Mesendoderm (in vitro differentiated cells): ENCODE results near the gene ARHGEF17.

Experiments
- DNase-seq: peaks from one replicate; pipeline ENCODE4 v3.0.0; 2013
- H2AK5ac ChIP-seq: 2 replicates; pipeline ENCODE4 v1.6.1; 2013; ENCODE audit warnings: low read length, inconsistent platforms
- H2BK120ac ChIP-seq: 2 replicates; pipeline ENCODE4 v1.6.1; 2013; ENCODE audit warnings: low read depth, mild to moderate bottlenecking, low read length, moderate library complexity, mixed read lengths
- H2BK15ac ChIP-seq: replicated peaks from 2 replicates; pipeline ENCODE4 v1.6.1; 2013; ENCODE audit warnings: low read depth, mild to moderate bottlenecking, moderate library complexity
- H2BK5ac ChIP-seq: 2 replicates; pipeline ENCODE4 v1.6.1; 2013; ENCODE audit warnings: low read length, inconsistent platforms
- H3K18ac ChIP-seq: 2 replicates; pipeline ENCODE4 v1.6.1; 2013; ENCODE audit warnings: mild to moderate bottlenecking, low read length, mixed read lengths
- H3K23ac ChIP-seq: one replicate; pipeline ENCODE4 v1.6.1; 2013; ENCODE audit warnings: low read length
- H3K27ac ChIP-seq: 2 replicates; pipeline ENCODE4 v1.5.1; 2013; ENCODE audit warnings: low read depth, mild to moderate bottlenecking, inconsistent platforms, low read length, moderate library complexity
- H3K27me3 ChIP-seq: 2 replicates; pipeline ENCODE4 v1.6.1; 2013; ENCODE audit warnings: low read length, control low read depth, mild to moderate bottlenecking, inconsistent platforms; ENCODE audit not compliant: insufficient read depth, poor library complexity
- H3K36me3 ChIP-seq: 2 replicates; pipeline ENCODE4 v1.6.1; 2013; ENCODE audit warnings: low read length, inconsistent platforms; ENCODE audit not compliant: control insufficient read depth, insufficient read depth
- H3K4ac ChIP-seq: one replicate; pipeline ENCODE4 v1.6.1; 2013; ENCODE audit warnings: low read depth, mild to moderate bottlenecking, low read length, moderate library complexity
- H3K4me1 ChIP-seq: 2 replicates; pipeline ENCODE4 v1.6.1; 2013; ENCODE audit warnings: low read depth, low read length, inconsistent platforms; ENCODE audit not compliant: control insufficient read depth
- H3K4me2 ChIP-seq: 2 replicates; pipeline ENCODE4 v1.6.1; 2013; ENCODE audit warnings: low read length
- H3K4me3 ChIP-seq: 2 replicates; pipeline ENCODE4 v1.5.1; 2013; ENCODE audit warnings: mild to moderate bottlenecking, low read length
- H3K56ac ChIP-seq: one replicate; pipeline ENCODE4 v1.6.1; 2013; ENCODE audit warnings: low read length
- H3K79me1 ChIP-seq: 2 replicates; pipeline ENCODE4 v1.6.1; 2013; ENCODE audit warnings: low read length, inconsistent platforms
- H3K79me2 ChIP-seq: 2 replicates; pipeline ENCODE4 v1.6.1; 2013; ENCODE audit warnings: mild to moderate bottlenecking, low read length; ENCODE audit not compliant: control insufficient read depth, insufficient read depth
- H3K9ac ChIP-seq: 2 replicates; pipeline ENCODE4 v1.6.1; 2013; ENCODE audit warnings: low read length, inconsistent platforms
- H4K5ac ChIP-seq: one replicate; pipeline ENCODE4 v1.6.1; 2013; ENCODE audit warnings: low read length
- H4K8ac ChIP-seq: one replicate; pipeline ENCODE4 v1.6.1; 2013; ENCODE audit warnings: low read depth, mild to moderate bottlenecking, control low read depth, low read length, moderate library complexity
- WGBS: extraction: QIAGEN DNeasy Blood & Tissue Kit; methylation state at CpG from one replicate; pipeline ENCODE4 v1.1.7; 2013; ENCODE audit warnings: low lambda C conversion rate, missing lambda C conversion rate; ENCODE audit not compliant: insufficient coverage; ENCODE audit errors: extremely low coverage; 5-methylcytosine and 5-hydroxymethylcytosine counted together

Gene ARHGEF17

DNA sequence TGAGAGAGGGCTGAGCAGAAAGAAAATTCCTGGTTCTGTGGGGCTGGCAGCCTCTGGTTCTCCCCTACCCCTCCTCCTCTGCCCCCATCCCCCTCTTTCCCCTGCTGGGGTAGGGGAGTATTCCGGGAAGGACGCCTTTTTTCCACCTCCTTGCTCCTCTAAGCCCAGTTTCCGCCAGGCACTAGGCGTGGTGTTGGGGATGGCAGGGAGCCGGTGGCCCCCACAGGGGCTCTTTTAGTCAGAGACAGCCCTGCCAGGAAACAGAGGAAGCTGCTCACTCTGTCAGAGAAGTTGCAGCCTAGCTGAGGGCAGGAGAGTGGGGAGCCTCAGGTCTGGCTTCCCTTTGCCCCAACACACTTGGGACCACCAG lies 15.6 kb upstream of the ARHGEF17 start:
- no peak overlapping the region for H3K27ac ChIP-seq
- WGBS, result no CpG with 5 or more reads among the region's 5 CpGs
- H2BK5ac ChIP-seq, result no peak overlapping the region
- no peak overlapping the region for H3K9ac ChIP-seq
- H4K8ac ChIP-seq, result no peak overlapping the region
- H3K56ac ChIP-seq, result no peak overlapping the region
- H2BK120ac ChIP-seq, result no peak overlapping the region
- H3K4ac ChIP-seq, result no peak overlapping the region
- H3K4me1 ChIP-seq, result peaks cover 3% of the 10 kb centered on the region
- no peak overlapping the region for H3K4me3 ChIP-seq
- H3K18ac ChIP-seq, result no peak overlapping the region
- no peaks in the 10 kb centered on the region for H3K27me3 ChIP-seq
- no peak for DNase-seq
- H4K5ac ChIP-seq, result no peak overlapping the region
- H2BK15ac ChIP-seq, result no peak overlapping the region
- H3K23ac ChIP-seq, result no peak overlapping the region
- H3K79me2 ChIP-seq, result no peaks in the 10 kb centered on the region
- H3K36me3 ChIP-seq, result no peaks in the 10 kb centered on the region
- H2AK5ac ChIP-seq, result no peak overlapping the region
- H3K79me1 ChIP-seq, result no peaks in the 10 kb centered on the region
- H3K4me2 ChIP-seq, result no peak overlapping the region

DNA sequence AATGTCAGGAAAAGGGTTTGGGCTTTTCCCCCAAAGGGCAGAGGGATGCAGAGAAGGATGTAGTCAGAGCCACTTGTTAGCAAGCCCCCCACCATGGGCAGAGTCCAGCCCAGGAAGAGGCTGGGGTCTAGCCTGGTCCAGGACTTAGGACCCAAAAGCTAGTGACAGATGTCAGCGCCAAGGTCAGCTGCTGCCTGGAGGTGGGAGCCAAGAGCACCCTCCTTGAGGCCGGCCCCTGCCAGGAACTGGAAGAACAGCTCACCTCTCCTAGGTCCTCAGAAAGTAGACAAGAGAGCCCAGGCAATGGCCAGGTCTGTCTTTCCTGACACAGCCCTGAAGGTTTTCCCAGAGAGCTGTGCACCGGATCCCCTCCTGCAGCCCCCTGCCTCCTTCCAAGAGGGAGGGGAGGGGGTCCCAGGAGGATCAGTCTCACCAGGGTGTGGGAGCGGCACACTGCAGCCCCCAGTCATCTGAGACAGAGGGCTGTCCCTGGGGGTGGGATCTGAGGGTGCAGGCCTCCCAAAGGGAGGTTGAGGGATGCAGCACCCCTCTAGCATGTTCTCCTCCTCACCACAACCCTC lies 14.6 kb upstream of the ARHGEF17 start:
- Histone ChIP-seq H3K23ac (peak overlapping the region; percentile 37), H3K36me3 (no peaks in the 10 kb centered on the region), H2AK5ac (no peak overlapping the region), H3K4ac (no peak overlapping the region), H3K4me1 (peaks cover 3% of the 10 kb centered on the region), H3K79me1 (no peaks in the 10 kb centered on the region), H3K9ac (no peak overlapping the region), H2BK5ac (no peak overlapping the region), H3K56ac (no peak overlapping the region), H2BK120ac (no peak overlapping the region), H3K27me3 (no peaks in the 10 kb centered on the region), H3K27ac (no peak overlapping the region), H3K79me2 (no peaks in the 10 kb centered on the region), H3K18ac (no peak overlapping the region), H4K8ac (no peak overlapping the region), H3K4me3 (no peak overlapping the region), H4K5ac (no peak overlapping the region), H2BK15ac (no peak overlapping the region), H3K4me2 (no peak overlapping the region)
- no CpG with 5 or more reads among the region's 4 CpGs for WGBS
- DNase-seq, result no peak

DNA sequence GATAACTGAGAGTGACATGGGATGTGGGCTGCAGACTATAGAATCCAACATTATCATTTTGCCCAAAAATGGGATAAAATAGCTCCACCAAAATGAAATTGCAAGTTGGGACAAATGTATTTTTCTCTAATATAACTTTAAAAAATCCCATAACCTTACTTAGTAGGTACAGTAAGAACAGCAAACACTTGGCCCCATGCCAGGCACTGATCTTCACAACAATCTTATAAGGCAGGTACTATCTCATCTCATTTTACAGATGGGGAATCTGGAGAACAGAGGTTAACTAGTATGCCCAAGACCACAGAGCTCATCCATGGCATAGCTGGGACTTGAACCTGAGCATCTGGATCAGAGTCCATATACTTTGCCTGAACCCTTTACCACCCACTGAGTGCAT lies 13.5 kb upstream of the ARHGEF17 start:
- H3K27me3 ChIP-seq, result no peaks in the 10 kb centered on the region
- no peak for DNase-seq
- H2BK120ac ChIP-seq, result no peak overlapping the region
- H2BK15ac ChIP-seq, result no peak overlapping the region
- H3K18ac ChIP-seq, result no peak overlapping the region
- H3K4me2 ChIP-seq, result no peak overlapping the region
- H3K23ac ChIP-seq, result no peak overlapping the region
- H3K4me1 ChIP-seq, result no peaks in the 10 kb centered on the region
- H3K79me1 ChIP-seq, result no peaks in the 10 kb centered on the region
- H3K9ac ChIP-seq, result no peak overlapping the region
- H4K5ac ChIP-seq, result no peak overlapping the region
- H3K27ac ChIP-seq, result no peak overlapping the region
- H2BK5ac ChIP-seq, result no peak overlapping the region
- no peak overlapping the region for H3K56ac ChIP-seq
- no peak overlapping the region for H3K4ac ChIP-seq
- H3K36me3 ChIP-seq, result no peaks in the 10 kb centered on the region
- H3K4me3 ChIP-seq, result no peak overlapping the region
- H2AK5ac ChIP-seq, result no peak overlapping the region
- no peaks in the 10 kb centered on the region for H3K79me2 ChIP-seq
- no peak overlapping the region for H4K8ac ChIP-seq

DNA sequence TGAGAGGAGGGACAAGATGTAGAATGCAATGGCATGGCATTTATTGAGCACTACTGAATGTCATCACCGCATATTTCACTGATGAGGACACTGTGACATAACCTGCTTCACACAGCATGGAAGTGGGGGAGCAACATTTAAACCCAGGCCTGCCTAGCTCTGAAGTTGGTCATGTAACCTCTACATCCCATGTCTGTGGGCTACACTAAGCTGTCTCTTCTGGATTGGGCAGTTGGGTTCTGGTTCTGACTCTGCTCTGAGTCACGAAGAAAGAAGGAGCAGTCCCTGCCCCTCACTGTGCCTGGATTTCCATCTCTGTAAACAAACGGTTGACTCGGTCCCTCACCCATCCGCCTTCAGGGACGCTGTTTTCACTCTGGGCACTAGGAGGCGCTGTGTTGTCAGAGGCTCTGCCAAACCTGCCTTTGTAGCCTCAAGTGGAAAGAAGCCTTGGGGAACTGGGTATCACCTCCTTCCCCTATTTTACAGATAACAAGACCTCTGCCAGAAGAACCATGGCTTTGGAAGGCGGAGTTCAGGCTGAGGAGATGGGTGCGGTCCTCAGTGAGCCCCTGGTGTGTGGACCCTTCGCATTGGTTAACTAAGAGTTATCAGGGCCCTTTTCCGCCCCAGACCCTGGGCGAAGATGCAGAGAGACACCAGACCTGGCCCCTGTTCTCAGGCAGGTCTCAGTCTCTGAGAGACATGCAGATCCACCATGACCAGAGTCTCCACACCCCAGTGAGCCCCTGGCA lies 12.7 kb upstream of the ARHGEF17 start:
- Histone ChIP-seq H4K5ac (no peak overlapping the region), H2BK15ac (no peak overlapping the region), H3K79me2 (no peaks in the 10 kb centered on the region), H3K4me2 (no peak overlapping the region), H3K27me3 (no peaks in the 10 kb centered on the region), H3K4me3 (no peak overlapping the region), H3K18ac (no peak overlapping the region), H2BK120ac (no peak overlapping the region), H3K23ac (no peak overlapping the region), H3K56ac (no peak overlapping the region), H3K9ac (no peak overlapping the region), H3K79me1 (no peaks in the 10 kb centered on the region), H2BK5ac (no peak overlapping the region), H3K27ac (no peak overlapping the region), H2AK5ac (no peak overlapping the region), H3K4ac (no peak overlapping the region), H3K4me1 (no peaks in the 10 kb centered on the region), H4K8ac (no peak overlapping the region), H3K36me3 (no peaks in the 10 kb centered on the region)
- peak; percentile 89 for DNase-seq
- no CpG with 5 or more reads among the region's 12 CpGs for WGBS

DNA sequence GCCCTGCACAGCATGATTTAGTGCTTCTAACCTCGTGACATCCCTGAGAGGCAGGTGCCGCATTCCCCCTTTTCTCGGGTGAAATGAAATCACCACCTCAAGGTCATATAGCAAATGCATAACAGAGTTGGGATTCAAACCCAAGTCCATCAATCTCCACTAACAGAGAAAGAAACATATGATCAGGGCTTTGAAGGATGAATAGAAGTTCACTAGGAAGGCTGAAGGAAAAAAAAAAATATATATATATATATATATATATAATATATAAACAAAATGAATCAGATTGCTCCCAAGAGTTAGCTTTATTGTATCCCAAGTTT lies 12.1 kb upstream of the ARHGEF17 start:
- Histone ChIP-seq H4K5ac (no peak overlapping the region), H3K79me2 (no peaks in the 10 kb centered on the region), H2AK5ac (no peak overlapping the region), H3K56ac (no peak overlapping the region), H3K4ac (no peak overlapping the region), H3K18ac (no peak overlapping the region), H2BK15ac (no peak overlapping the region), H3K79me1 (no peaks in the 10 kb centered on the region), H2BK120ac (no peak overlapping the region), H3K27me3 (no peaks in the 10 kb centered on the region), H4K8ac (no peak overlapping the region), H3K4me2 (no peak overlapping the region), H3K4me1 (no peaks in the 10 kb centered on the region), H3K9ac (no peak overlapping the region), H3K23ac (no peak overlapping the region), H3K27ac (no peak overlapping the region), H3K4me3 (no peak overlapping the region), H3K36me3 (no peaks in the 10 kb centered on the region), H2BK5ac (no peak overlapping the region)
- DNase-seq, result no peak
- WGBS, result no CpG with 5 or more reads among the region's 3 CpGs
